Skeletal muscle satellite cell (primary cell): Measurements from ENCODE around the gene GCNT2. TPM values are rescaled to one million over a fixed set of nuclear protein-coding genes. Genes with fewer than 3 reads are reported as not detected.
"Not testable (repeated sequence)": the region's sequence is repeated elsewhere in the genome, so short reads cannot be mapped to it uniquely, and the experiment has no call there.

Source experiments
- H3K27me3 ChIP-seq: 2 replicates; pipeline ENCODE4 v1.7.0; 2013; ENCODE audit warnings: low read length; ENCODE audit not compliant: control insufficient read depth, insufficient read depth
- H3K36me3 ChIP-seq: 2 replicates; pipeline ENCODE4 v1.7.0; 2013; ENCODE audit warnings: mild to moderate bottlenecking, control low read depth, low read length; ENCODE audit not compliant: insufficient read depth
- H3K4me1 ChIP-seq: 2 replicates; pipeline ENCODE4 v1.7.0; 2013; ENCODE audit warnings: low read length; ENCODE audit not compliant: control insufficient read depth, insufficient read depth
- H3K4me2 ChIP-seq: 2 replicates; pipeline ENCODE4 v1.7.0; 2013; ENCODE audit warnings: mild to moderate bottlenecking, low read length
- H3K4me3 ChIP-seq: 2 replicates; pipeline ENCODE4 v1.7.0; 2013; ENCODE audit warnings: low read length
- H3K9ac ChIP-seq: 2 replicates; pipeline ENCODE4 v1.7.0; 2013; ENCODE audit warnings: mild to moderate bottlenecking, low read depth, low read length, moderate library complexity
- H3K9me3 ChIP-seq: replicated peaks from 2 replicates; pipeline ENCODE4 v1.7.0; 2013; ENCODE audit warnings: mild to moderate bottlenecking, control low read depth, low read length
- total RNA-seq: library from RNA; depleted of rRNA; stranded (reverse); fragments of >200 nt; gene quantifications from 2 replicates; pipeline ENCODE4 v1.2.3, GENCODE V29; 2012; rRNA removed

Gene GCNT2
- total RNA-seq: 0.76 and 1.1 TPM in 2 replicates

GRCh38 chr6:10521104-10521808 lies at the start of gene GCNT2:
GCNT2 (plus strand) TSS chr6:10521351; CDS start chr6:10528912, 7,561 bp downstream.
- Histone ChIP-seq H3K27me3 (no peaks in the 10 kb centered on the region), H3K4me2 (peak within 1 kb of the TSS; percentile 23), H3K36me3 (no peaks in the 10 kb centered on the region), H3K9me3 (no peaks in the 10 kb centered on the region), H3K4me1 (peaks cover 18% of the 10 kb centered on the region), H3K9ac (no peak within 1 kb of the TSS), H3K4me3 (peak within 1 kb of the TSS; percentile 18)

DNA sequence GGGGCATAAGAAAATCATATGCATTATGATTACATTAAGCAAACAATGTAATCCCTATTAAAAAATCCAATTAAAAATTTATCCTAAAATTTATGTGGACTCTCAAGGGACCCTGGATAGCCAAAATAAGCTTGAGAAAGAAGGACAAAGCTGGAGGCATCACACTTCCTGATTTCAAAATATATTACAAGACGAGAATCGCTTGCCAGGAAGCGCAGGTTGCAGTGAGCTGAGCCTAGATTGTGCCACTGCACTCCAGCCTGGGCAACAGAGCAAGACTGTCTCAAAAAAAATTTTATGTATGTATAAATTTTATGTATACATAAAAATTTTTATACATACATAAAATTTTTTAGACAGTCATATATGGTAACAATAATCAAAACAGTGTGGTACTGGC lies 48.5 kb upstream of the GCNT2 start:
- no peaks in the 10 kb centered on the region for H3K9me3 ChIP-seq
- no peaks in the 10 kb centered on the region for H3K36me3 ChIP-seq
- H3K4me1 ChIP-seq: no peaks in the 10 kb centered on the region
- H3K27me3 ChIP-seq: peaks cover 9% of the 10 kb centered on the region
- no peak overlapping the region for H3K4me2 ChIP-seq
- H3K9ac ChIP-seq: no peak overlapping the region
- no peak overlapping the region for H3K4me3 ChIP-seq

GRCh38 chr6:10478187-10479040 lies 42.7 kb upstream of the GCNT2 start:
- Histone ChIP-seq H3K4me3 (no peak overlapping the region), H3K4me1 (peaks cover 4% of the 10 kb centered on the region), H3K27me3 (peaks cover 9% of the 10 kb centered on the region), H3K36me3 (no peaks in the 10 kb centered on the region), H3K9ac (no peak overlapping the region), H3K9me3 (no peaks in the 10 kb centered on the region), H3K4me2 (no peak overlapping the region)

- no peaks in the 10 kb centered on the region for H3K36me3 ChIP-seq
- H3K9me3 ChIP-seq: no peaks in the 10 kb centered on the region
- H3K27me3 ChIP-seq: peaks cover 4% of the 10 kb centered on the region
- no peak overlapping the region for H3K4me2 ChIP-seq
- no peak overlapping the region for H3K9ac ChIP-seq
- no peak overlapping the region for H3K4me3 ChIP-seq
- H3K4me1 ChIP-seq: peaks cover 4% of the 10 kb centered on the region
These were observed 41.0 kb upstream of the GCNT2 start for GRCh38 chr6:10479939-10480700.

DNA sequence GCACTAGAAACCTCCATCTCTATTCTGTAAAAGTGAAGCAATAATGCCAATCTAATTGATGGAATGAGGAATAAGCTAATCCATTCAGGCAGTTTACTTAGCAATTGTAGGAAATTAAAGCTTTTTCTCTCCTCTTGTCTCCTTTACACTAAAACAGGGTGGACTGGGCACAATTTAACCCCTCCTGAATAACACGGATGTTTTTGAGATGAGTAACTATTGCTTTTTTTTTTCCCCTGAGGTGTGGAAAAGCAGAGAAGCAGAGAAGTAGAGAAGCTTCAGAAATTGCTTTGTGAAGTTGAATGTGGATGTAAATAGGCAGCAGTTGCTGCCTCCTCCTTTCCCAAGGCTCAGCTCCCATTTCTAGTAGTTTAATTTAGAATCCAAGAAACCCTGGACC lies 40.0 kb upstream of the GCNT2 start:
- peaks cover 4% of the 10 kb centered on the region for H3K27me3 ChIP-seq
- no peak overlapping the region for H3K4me3 ChIP-seq
- H3K4me1 ChIP-seq: peaks cover 4% of the 10 kb centered on the region

DNA sequence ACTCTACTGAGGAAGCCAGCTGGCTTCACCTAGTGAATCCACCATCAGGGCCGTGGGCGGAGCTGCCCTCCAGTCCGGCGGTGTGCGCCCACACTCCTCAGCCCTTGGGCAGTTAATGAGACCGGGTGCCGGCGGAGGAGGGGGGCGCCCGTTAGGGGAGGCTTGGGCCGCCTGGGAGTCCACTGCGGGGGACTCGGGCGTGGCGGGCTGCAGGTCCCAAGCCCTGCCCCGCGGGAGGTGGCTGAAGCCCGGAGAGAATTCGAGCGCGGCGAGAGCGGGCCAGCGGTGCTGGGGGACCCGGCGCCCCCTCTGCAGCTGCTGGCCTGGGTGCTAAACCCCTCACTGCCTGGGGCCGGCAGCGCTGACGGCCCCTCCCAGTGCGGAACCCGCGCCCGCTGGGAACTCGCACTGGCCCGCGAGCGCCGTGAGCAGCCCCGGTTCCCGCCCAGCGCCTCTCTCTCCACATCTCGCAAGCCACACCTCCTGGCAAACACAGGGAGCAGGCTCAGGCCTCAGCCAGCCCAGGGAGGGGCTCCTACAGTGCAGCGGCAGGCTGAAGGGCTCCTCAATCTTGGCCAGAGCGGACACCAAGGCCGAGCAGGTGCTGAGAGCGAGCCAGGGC lies 38.4 kb upstream of the GCNT2 start:
- H3K4me2 ChIP-seq: no peak overlapping the region
- H3K4me3 ChIP-seq: no peak overlapping the region
- no peaks in the 10 kb centered on the region for H3K36me3 ChIP-seq
- no peak overlapping the region for H3K9ac ChIP-seq
- H3K9me3 ChIP-seq: no peaks in the 10 kb centered on the region
- peaks cover 4% of the 10 kb centered on the region for H3K4me1 ChIP-seq
- H3K27me3 ChIP-seq: no peaks in the 10 kb centered on the region

More for the DNA sequence above, 40.0 kb upstream of the GCNT2 start:
- H3K9me3 ChIP-seq: no peaks in the 10 kb centered on the region
- H3K4me2 ChIP-seq: no peak overlapping the region
- H3K36me3 ChIP-seq: no peaks in the 10 kb centered on the region
- H3K9ac ChIP-seq: no peak overlapping the region

DNA sequence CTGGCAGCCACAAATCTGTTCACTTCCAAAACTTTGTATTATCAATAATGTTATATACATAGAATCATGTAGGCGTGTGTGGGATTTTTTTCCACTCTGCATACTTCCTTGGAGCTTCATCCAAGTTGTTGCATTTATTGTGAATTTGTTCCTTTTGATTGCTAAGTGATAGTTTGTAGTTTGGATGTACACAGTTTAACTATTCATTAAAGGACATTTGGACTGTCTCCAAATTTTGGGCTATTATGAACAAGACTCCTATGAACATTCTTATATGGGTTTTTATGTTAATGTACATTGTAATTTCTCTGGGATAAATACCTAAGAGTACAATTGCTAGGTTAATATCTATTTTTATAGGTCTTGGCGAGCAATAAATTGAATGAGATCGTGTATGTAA lies 36.2 kb upstream of the GCNT2 start:
- no peaks in the 10 kb centered on the region for H3K9me3 ChIP-seq
- H3K27me3 ChIP-seq: no peaks in the 10 kb centered on the region
- no peak overlapping the region for H3K4me2 ChIP-seq
- no peaks in the 10 kb centered on the region for H3K36me3 ChIP-seq
- peaks cover 4% of the 10 kb centered on the region for H3K4me1 ChIP-seq
- H3K9ac ChIP-seq: no peak overlapping the region
- no peak overlapping the region for H3K4me3 ChIP-seq

- H3K27me3 ChIP-seq: no peaks in the 10 kb centered on the region
- H3K4me2 ChIP-seq: no peak overlapping the region
- no peak overlapping the region for H3K9ac ChIP-seq
- no peaks in the 10 kb centered on the region for H3K9me3 ChIP-seq
- H3K4me1 ChIP-seq: peaks cover 4% of the 10 kb centered on the region
- H3K36me3 ChIP-seq: no peaks in the 10 kb centered on the region
- H3K4me3 ChIP-seq: no peak overlapping the region
These were observed 35.7 kb upstream of the GCNT2 start for GRCh38 chr6:10485406-10485805.

DNA sequence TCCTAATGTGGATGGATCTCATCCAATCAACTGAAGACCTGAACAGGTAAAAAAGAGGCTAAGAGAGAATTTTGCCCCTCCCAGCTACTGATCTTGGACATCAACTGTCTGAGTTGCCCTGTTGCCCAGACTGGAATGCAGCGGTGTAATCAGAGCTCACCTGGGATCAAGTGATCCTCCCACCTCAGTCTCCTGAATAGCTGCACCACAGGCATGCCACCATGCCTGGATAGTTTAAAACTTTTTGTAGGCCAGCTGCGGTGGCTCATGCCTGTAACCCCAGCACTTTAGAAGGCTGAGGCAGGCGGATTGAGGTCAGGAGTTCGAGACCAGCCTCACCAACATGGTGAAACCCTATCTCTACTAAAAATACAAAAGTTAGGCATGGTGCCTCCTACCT lies 34.9 kb upstream of the GCNT2 start:
- peaks cover under 1% of the 10 kb centered on the region for H3K4me1 ChIP-seq
- H3K4me2 ChIP-seq: no peak overlapping the region
- no peak overlapping the region for H3K9ac ChIP-seq
- H3K36me3 ChIP-seq: no peaks in the 10 kb centered on the region
- no peaks in the 10 kb centered on the region for H3K27me3 ChIP-seq
- H3K4me3 ChIP-seq: no peak overlapping the region
- no peaks in the 10 kb centered on the region for H3K9me3 ChIP-seq

DNA sequence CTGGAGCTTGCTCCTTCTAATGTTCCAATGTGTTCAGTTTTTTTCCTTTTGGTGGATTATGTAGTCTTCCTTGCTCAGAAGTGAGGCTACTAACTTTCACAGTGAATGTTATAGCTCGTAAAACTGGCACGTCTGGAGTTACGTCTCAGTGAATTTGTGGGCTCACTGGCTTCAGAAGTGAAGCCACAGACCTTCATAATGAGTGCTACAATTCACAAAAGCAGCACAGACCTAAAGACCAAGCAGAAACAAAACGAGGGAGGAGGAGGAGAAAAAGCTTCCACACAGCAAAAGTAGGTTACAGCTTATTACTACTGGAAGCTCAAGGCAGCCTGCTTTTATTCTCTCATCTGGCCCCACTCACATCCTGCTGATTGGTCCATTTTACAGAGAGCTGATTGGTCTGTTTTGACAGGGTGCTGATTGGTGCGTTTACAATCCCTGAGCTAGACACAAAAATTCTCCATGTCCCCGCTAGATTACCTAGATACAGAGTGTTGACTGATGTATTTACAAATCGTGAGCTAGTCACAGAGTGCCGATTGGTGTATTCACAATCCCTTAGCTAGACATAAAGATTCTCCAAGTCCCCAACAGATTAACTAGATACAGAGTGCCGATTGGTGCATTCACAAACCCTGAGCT lies 34.1 kb upstream of the GCNT2 start:
- H3K4me2 ChIP-seq: peak overlapping the region; percentile 44
- H3K9me3 ChIP-seq, H3K27me3 ChIP-seq, H3K36me3 ChIP-seq, H3K9ac ChIP-seq, H3K4me1 ChIP-seq: not testable (repeated sequence)
- H3K4me3 ChIP-seq: peak overlapping the region; percentile 45
